WTC11 (cell line): ENCODE results near the gene RPTOR. TPM values are rescaled to one million over a fixed set of nuclear protein-coding genes. Genes with fewer than 3 reads are reported as not detected.
A peak's percentile ranks its signal among the peaks of the same experiment; 100 is the strongest.

Experiments
- ATAC-seq: fragments of 200-7000 bp; cut with Tn5 transposase; 2 replicates; pipeline ENCODE4 v1.10.0; 2021; ENCODE audit warnings: mild to moderate bottlenecking, moderate library complexity
- CTCF ChIA-PET: fragments of 300-600 bp; sonication (Branson Sonifier 250); formaldehyde crosslinking; loops from one replicate; lab custom pipeline; 2021; ENCODE audit warnings: antibody characterized with exemption; lab: Charles Lee
- POLR2A ChIA-PET: fragments of 350-600 bp; sonication (Branson Sonifier 250); formaldehyde crosslinking; loops from one replicate; lab custom pipeline; 2021; ENCODE audit warnings: antibody characterized with exemption; lab: Charles Lee
- DNase-seq: peaks from one replicate; pipeline ENCODE4 v3.0.0; 2021; ENCODE audit warnings: low spot score
- H3K27ac Mint-ChIP-seq: 2 replicates; pipeline ENCODE4 v1.8.0; 2021; ENCODE audit warnings: mixed read lengths
- H3K27me3 Mint-ChIP-seq: 2 replicates; pipeline ENCODE4 v1.8.0; 2021; ENCODE audit warnings: low read depth, mild to moderate bottlenecking, moderate library complexity, mixed read lengths
- H3K36me3 Mint-ChIP-seq: 2 replicates; pipeline ENCODE4 v1.8.0; 2021; ENCODE audit warnings: mixed read lengths
- H3K4me1 Mint-ChIP-seq: 2 replicates; pipeline ENCODE4 v1.8.0; 2022; ENCODE audit warnings: mixed read lengths
- H3K4me3 Mint-ChIP-seq: 2 replicates; pipeline ENCODE4 v1.8.0; 2021; ENCODE audit warnings: mild to moderate bottlenecking, moderate library complexity, mixed read lengths
- H3K9me3 Mint-ChIP-seq: 2 replicates; pipeline ENCODE4 v1.8.0; 2021; ENCODE audit warnings: mixed read lengths
- ATF1 ChIP-seq: sonication (generic); formaldehyde crosslinking; IDR thresholded peaks from 2 replicates; pipeline ENCODE4 v1.8.1; 2023; ENCODE audit warnings: mild to moderate bottlenecking, moderate library complexity, missing genetic modification reagents
- ETV6 ChIP-seq: sonication (generic); formaldehyde crosslinking; IDR thresholded peaks from 2 replicates; pipeline ENCODE4 v1.8.1; 2022; ENCODE audit warnings: mild to moderate bottlenecking, missing genetic modification reagents
- NFATC4 ChIP-seq: fragments of 250-450 bp; sonication (Bioruptor Pico); IDR thresholded peaks from 2 replicates; pipeline ENCODE4 v1.9.0; 2021; ENCODE audit warnings: mild to moderate bottlenecking
- NFYB ChIP-seq: sonication (generic); formaldehyde crosslinking; conservative IDR thresholded peaks from 2 replicates; pipeline ENCODE4 v1.8.0; 2022; ENCODE audit warnings: low read depth, missing genetic modification reagents
- OVOL2 ChIP-seq: fragments of 250-450 bp; sonication (Bioruptor Pico); IDR thresholded peaks from 2 replicates; pipeline ENCODE4 v1.9.0; 2021; ENCODE audit warnings: mild to moderate bottlenecking, borderline replicate concordance
- RELA ChIP-seq: sonication (generic); formaldehyde crosslinking; IDR thresholded peaks from 2 replicates; pipeline ENCODE4 v1.8.1; 2022; ENCODE audit warnings: missing genetic modification reagents, mild to moderate bottlenecking, borderline replicate concordance
- SMAD4 ChIP-seq: sonication (generic); formaldehyde crosslinking; IDR thresholded peaks from 2 replicates; pipeline ENCODE4 v1.8.0; 2022; ENCODE audit warnings: mild to moderate bottlenecking, missing genetic modification reagents
- ZNF423 ChIP-seq: fragments of 250-450 bp; sonication (Bioruptor Pico); IDR thresholded peaks from 2 replicates; pipeline ENCODE4 v2.1.2; 2022; ENCODE audit warnings: mild to moderate bottlenecking, moderate library complexity
- total RNA-seq: library from RNA; stranded (reverse); gene quantifications from 3 replicates; pipeline ENCODE4 v1.2.3, GENCODE V29; 2021
- TF ChIP-seq, protein P1 (sequence below): sonication (generic); formaldehyde crosslinking; IDR thresholded peaks from 2 replicates; pipeline ENCODE4 v1.8.1; 2023; ENCODE audit warnings: mild to moderate bottlenecking, missing genetic modification reagents, moderate library complexity
- TF ChIP-seq, protein P2 (sequence below): fragments of 250-450 bp; sonication (Bioruptor Pico); IDR thresholded peaks from 2 replicates; pipeline ENCODE4 v1.8.0; 2021; ENCODE audit warnings: mild to moderate bottlenecking
- TF ChIP-seq, protein P3 (sequence below): sonication (generic); formaldehyde crosslinking; IDR thresholded peaks from 2 replicates; pipeline ENCODE4 v1.8.0; 2023; ENCODE audit warnings: mild to moderate bottlenecking, missing genetic modification reagents
- TF ChIP-seq, protein P4 (sequence below): fragments of 250-450 bp; sonication (Bioruptor Pico); IDR thresholded peaks from 2 replicates; pipeline ENCODE4 v1.9.0; 2021; ENCODE audit warnings: moderate library complexity, mild to moderate bottlenecking, inconsistent platforms, borderline replicate concordance
- TF ChIP-seq, protein P5 (sequence below): sonication (generic); formaldehyde crosslinking; IDR thresholded peaks from 2 replicates; pipeline ENCODE4 v1.8.0; 2022; ENCODE audit warnings: mild to moderate bottlenecking, missing genetic modification reagents
- TF ChIP-seq, protein P6 (sequence below): sonication (generic); formaldehyde crosslinking; IDR thresholded peaks from 2 replicates; pipeline ENCODE4 v1.8.1; 2022; ENCODE audit warnings: low read depth, missing genetic modification reagents, borderline replicate concordance
- TF ChIP-seq, protein P7 (sequence below): sonication (generic); formaldehyde crosslinking; IDR thresholded peaks from 2 replicates; pipeline ENCODE4 v1.8.0; 2022; ENCODE audit warnings: mild to moderate bottlenecking, missing genetic modification reagents
- TF ChIP-seq, protein P8 (sequence below): fragments of 250-450 bp; sonication (Bioruptor Pico); IDR thresholded peaks from 2 replicates; pipeline ENCODE4 v1.9.0; 2021; ENCODE audit warnings: mild to moderate bottlenecking
- TF ChIP-seq, protein P9 (sequence below): fragments of 250-450 bp; sonication (Bioruptor Pico); IDR thresholded peaks from 2 replicates; pipeline ENCODE4 v1.9.0; 2021; ENCODE audit warnings: mild to moderate bottlenecking, borderline replicate concordance

The RPTOR gene
- total RNA-seq, 1 experiment from 2014 or later = 41.0 TPM

DNA sequence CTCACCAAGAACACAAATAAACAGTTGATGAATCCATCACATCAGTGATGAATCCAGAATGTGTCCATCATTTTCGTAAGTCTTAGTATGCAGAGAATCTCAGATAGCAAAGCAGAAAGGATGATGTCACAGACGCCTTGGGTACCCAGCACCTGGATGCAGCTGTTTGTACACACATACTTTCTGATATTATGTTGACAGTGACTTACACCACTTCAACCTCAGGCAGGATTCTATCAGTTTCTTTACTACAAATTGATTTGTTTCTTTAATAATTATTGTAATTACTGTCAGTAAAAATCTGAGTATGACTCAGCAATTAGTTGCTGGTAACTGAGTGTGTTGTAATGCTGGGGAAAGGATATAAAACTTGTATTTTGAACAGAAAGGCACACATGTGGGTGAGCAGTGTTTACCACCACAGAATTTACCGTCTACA lies 159.8 kb downstream of the RPTOR start:
- Mint-ChIP-seq H3K9me3 (peaks cover 13% of the 10 kb centered on the region), H3K27me3 (no peaks in the 10 kb centered on the region), H3K36me3 (peaks cover 10% of the 10 kb centered on the region), H3K4me3 (no peak overlapping the region), H3K4me1 (peaks cover 54% of the 10 kb centered on the region), H3K27ac (peak overlapping the region; percentile 86; the same call in 1 of the 2 replicates)
- TF ChIP-seq, protein P1, sequence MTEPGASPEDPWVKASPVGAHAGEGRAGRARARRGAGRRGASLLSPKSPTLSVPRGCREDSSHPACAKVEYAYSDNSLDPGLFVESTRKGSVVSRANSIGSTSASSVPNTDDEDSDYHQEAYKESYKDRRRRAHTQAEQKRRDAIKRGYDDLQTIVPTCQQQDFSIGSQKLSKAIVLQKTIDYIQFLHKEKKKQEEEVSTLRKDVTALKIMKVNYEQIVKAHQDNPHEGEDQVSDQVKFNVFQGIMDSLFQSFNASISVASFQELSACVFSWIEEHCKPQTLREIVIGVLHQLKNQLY (CRISPR knock-in tag) = no peak
- TF ChIP-seq, protein P2, sequence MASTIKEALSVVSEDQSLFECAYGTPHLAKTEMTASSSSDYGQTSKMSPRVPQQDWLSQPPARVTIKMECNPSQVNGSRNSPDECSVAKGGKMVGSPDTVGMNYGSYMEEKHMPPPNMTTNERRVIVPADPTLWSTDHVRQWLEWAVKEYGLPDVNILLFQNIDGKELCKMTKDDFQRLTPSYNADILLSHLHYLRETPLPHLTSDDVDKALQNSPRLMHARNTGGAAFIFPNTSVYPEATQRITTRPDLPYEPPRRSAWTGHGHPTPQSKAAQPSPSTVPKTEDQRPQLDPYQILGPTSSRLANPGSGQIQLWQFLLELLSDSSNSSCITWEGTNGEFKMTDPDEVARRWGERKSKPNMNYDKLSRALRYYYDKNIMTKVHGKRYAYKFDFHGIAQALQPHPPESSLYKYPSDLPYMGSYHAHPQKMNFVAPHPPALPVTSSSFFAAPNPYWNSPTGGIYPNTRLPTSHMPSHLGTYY (CRISPR knock-in tag) = no peak
- TF ChIP-seq ZNF423 (CRISPR knock-in tag) (no peak), ETV6 (CRISPR knock-in tag) (no peak)
- TF ChIP-seq, protein P3, sequence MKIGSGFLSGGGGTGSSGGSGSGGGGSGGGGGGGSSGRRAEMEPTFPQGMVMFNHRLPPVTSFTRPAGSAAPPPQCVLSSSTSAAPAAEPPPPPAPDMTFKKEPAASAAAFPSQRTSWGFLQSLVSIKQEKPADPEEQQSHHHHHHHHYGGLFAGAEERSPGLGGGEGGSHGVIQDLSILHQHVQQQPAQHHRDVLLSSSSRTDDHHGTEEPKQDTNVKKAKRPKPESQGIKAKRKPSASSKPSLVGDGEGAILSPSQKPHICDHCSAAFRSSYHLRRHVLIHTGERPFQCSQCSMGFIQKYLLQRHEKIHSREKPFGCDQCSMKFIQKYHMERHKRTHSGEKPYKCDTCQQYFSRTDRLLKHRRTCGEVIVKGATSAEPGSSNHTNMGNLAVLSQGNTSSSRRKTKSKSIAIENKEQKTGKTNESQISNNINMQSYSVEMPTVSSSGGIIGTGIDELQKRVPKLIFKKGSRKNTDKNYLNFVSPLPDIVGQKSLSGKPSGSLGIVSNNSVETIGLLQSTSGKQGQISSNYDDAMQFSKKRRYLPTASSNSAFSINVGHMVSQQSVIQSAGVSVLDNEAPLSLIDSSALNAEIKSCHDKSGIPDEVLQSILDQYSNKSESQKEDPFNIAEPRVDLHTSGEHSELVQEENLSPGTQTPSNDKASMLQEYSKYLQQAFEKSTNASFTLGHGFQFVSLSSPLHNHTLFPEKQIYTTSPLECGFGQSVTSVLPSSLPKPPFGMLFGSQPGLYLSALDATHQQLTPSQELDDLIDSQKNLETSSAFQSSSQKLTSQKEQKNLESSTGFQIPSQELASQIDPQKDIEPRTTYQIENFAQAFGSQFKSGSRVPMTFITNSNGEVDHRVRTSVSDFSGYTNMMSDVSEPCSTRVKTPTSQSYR = no peak
- ChIA-PET POLR2A (no interaction called here), CTCF (interaction anchor here (0.6 kb wide), 1 partner anchor 55 kb away, joined by 3 read pairs; no protein-coding TSS in a partner anchor)
- DNase-seq = no peak
- ATAC-seq = no peak

DNA sequence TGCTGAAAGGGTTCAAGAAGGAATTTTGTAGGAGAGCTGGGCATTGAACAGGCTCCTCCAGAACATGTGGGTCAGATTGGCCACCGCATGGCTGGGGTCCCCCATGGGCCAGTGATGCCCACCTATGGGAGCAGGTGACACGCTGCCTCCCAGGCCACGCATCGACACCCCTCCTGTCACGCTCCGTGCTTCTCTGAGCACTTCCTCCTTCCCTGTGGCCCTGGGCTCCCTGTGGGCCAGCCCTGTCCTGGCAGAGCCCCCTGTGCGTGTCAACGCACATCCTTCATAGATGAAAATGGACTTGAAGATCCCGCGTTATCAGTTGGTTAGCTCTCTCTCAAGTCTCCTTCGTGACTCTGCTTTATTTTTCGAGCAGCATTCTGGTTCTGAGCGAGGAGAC lies 160.3 kb downstream of the RPTOR start:
- H3K9me3 Mint-ChIP-seq = peaks cover 11% of the 10 kb centered on the region
- DNase-seq (no peak), ATAC-seq (no peak)
- H3K27me3 Mint-ChIP-seq = no peaks in the 10 kb centered on the region
- peaks cover 7% of the 10 kb centered on the region for H3K36me3 Mint-ChIP-seq
- H3K4me3 Mint-ChIP-seq = no peak overlapping the region
- peaks cover 59% of the 10 kb centered on the region for H3K4me1 Mint-ChIP-seq
- H3K27ac Mint-ChIP-seq = peak overlapping the region; percentile 86
- POLR2A ChIA-PET = no interaction called here
- TF ChIP-seq, protein P4, sequence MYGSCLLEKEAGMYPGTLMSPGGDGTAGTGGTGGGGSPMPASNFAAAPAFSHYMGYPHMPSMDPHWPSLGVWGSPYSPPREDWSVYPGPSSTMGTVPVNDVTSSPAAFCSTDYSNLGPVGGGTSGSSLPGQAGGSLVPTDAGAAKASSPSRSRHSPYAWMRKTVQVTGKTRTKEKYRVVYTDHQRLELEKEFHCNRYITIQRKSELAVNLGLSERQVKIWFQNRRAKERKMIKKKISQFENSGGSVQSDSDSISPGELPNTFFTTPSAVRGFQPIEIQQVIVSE (CRISPR knock-in tag) = no peak
- TF ChIP-seq RELA (CRISPR knock-in tag) (no peak), SMAD4 (CRISPR knock-in tag) (no peak), ETV6 (CRISPR knock-in tag) (no peak), NFATC4 (no peak), OVOL2 (no peak), ZNF423 (CRISPR knock-in tag) (no peak), ATF1 (CRISPR knock-in tag) (no peak), NFYB (no peak)
- TF ChIP-seq, protein P5, sequence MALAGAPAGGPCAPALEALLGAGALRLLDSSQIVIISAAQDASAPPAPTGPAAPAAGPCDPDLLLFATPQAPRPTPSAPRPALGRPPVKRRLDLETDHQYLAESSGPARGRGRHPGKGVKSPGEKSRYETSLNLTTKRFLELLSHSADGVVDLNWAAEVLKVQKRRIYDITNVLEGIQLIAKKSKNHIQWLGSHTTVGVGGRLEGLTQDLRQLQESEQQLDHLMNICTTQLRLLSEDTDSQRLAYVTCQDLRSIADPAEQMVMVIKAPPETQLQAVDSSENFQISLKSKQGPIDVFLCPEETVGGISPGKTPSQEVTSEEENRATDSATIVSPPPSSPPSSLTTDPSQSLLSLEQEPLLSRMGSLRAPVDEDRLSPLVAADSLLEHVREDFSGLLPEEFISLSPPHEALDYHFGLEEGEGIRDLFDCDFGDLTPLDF (CRISPR knock-in tag) = no peak
- TF ChIP-seq, protein P6, sequence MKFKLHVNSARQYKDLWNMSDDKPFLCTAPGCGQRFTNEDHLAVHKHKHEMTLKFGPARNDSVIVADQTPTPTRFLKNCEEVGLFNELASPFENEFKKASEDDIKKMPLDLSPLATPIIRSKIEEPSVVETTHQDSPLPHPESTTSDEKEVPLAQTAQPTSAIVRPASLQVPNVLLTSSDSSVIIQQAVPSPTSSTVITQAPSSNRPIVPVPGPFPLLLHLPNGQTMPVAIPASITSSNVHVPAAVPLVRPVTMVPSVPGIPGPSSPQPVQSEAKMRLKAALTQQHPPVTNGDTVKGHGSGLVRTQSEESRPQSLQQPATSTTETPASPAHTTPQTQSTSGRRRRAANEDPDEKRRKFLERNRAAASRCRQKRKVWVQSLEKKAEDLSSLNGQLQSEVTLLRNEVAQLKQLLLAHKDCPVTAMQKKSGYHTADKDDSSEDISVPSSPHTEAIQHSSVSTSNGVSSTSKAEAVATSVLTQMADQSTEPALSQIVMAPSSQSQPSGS (CRISPR knock-in tag) = no peak
- TF ChIP-seq, protein P7, sequence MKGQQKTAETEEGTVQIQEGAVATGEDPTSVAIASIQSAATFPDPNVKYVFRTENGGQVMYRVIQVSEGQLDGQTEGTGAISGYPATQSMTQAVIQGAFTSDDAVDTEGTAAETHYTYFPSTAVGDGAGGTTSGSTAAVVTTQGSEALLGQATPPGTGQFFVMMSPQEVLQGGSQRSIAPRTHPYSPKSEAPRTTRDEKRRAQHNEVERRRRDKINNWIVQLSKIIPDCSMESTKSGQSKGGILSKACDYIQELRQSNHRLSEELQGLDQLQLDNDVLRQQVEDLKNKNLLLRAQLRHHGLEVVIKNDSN (CRISPR knock-in tag) = no peak
- TF ChIP-seq, protein P8, sequence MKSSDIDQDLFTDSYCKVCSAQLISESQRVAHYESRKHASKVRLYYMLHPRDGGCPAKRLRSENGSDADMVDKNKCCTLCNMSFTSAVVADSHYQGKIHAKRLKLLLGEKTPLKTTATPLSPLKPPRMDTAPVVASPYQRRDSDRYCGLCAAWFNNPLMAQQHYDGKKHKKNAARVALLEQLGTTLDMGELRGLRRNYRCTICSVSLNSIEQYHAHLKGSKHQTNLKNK (CRISPR knock-in tag) = no peak
- TF ChIP-seq, protein P2 (CRISPR knock-in tag) = no peak
- TF ChIP-seq, protein P9, sequence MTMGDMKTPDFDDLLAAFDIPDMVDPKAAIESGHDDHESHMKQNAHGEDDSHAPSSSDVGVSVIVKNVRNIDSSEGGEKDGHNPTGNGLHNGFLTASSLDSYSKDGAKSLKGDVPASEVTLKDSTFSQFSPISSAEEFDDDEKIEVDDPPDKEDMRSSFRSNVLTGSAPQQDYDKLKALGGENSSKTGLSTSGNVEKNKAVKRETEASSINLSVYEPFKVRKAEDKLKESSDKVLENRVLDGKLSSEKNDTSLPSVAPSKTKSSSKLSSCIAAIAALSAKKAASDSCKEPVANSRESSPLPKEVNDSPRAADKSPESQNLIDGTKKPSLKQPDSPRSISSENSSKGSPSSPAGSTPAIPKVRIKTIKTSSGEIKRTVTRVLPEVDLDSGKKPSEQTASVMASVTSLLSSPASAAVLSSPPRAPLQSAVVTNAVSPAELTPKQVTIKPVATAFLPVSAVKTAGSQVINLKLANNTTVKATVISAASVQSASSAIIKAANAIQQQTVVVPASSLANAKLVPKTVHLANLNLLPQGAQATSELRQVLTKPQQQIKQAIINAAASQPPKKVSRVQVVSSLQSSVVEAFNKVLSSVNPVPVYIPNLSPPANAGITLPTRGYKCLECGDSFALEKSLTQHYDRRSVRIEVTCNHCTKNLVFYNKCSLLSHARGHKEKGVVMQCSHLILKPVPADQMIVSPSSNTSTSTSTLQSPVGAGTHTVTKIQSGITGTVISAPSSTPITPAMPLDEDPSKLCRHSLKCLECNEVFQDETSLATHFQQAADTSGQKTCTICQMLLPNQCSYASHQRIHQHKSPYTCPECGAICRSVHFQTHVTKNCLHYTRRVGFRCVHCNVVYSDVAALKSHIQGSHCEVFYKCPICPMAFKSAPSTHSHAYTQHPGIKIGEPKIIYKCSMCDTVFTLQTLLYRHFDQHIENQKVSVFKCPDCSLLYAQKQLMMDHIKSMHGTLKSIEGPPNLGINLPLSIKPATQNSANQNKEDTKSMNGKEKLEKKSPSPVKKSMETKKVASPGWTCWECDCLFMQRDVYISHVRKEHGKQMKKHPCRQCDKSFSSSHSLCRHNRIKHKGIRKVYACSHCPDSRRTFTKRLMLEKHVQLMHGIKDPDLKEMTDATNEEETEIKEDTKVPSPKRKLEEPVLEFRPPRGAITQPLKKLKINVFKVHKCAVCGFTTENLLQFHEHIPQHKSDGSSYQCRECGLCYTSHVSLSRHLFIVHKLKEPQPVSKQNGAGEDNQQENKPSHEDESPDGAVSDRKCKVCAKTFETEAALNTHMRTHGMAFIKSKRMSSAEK (CRISPR knock-in tag) = no peak
- CTCF ChIA-PET = interaction anchor here (0.6 kb wide), 1 partner anchor 55 kb away, joined by 3 read pairs; no protein-coding TSS in a partner anchor
